GM19468 (cell line): ENCODE measurements around the gene DCAF17.
"Not testable (repeated sequence)": the region's sequence is repeated elsewhere in the genome, so short reads cannot be mapped to it uniquely, and the experiment has no call there.

Experiments used
- ATAC-seq: cut with Tn5 transposase; IDR thresholded peaks from one replicate; pipeline ENCODE4 v1.9.1; 2021; ENCODE audit warnings: mild to moderate bottlenecking, moderate library complexity, moderate number of reproducible peaks; ENCODE audit not compliant: unreplicated experiment; ENCODE audit errors: extremely low read depth

Gene DCAF17

DNA sequence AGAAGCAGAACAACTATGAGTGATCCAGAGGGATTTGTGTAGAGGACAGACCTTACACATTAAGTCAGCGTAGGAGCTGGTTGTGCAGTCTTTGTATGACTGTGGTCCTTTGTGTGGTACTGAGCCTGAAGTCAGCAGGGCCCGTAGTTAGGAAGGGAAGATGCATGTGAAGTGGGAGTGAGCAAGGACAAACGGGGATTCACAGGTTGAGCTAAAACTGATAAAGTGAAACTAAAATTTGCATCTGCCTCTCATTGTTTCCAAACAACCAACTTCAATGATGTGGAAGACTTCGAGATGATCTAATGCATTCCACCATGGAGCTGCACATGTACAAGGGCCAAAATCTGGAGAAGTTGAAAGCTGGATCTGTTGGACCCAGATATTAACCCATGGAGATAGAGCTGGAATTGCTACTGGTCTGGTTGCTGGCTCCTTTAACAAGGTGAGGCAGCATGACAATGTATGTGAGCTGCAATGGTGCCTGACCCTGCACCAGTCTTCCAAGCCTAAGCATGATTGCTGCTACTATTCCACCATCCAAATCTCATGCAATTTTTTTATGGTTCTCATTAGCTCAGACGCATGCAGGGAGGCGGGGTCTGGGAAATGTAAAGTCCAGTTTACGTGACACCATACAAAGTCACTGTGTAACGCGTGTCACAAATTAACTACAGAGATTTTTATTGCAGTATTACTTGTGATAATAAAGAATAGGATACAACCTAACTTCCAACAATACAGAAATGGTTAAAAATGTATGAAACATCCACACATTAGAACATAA, 76.1 kb downstream of the DCAF17 start:
- no peak for ATAC-seq

- ATAC-seq: no peak
Measured at GRCh38 chr2:171512014-171512413, 78.0 kb downstream of the DCAF17 start.

DNA sequence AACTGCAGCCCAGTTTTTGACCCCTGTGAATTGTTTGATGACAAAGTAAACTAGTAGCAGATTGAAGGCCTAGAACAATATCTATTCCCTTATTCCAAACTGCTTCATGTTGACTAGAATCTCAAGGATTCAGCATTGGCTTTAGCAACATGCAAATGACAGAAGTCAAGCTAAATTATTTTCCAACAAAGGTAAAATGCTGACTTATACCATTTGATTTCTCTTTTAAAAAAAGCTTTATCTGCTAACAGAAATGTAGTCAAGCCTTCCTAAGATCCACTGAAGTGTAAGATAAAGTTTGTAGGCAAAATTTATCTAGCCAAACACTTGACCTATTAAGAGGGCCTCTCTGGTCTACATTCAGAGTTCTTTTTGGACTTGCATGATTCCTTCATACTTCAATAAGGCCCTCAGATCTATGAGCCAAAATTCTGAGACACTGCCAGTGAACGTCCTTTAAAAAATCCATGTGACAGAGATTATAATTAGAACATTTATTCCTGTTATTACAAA, 78.7 kb downstream of the DCAF17 start:
- ATAC-seq: no peak

DNA sequence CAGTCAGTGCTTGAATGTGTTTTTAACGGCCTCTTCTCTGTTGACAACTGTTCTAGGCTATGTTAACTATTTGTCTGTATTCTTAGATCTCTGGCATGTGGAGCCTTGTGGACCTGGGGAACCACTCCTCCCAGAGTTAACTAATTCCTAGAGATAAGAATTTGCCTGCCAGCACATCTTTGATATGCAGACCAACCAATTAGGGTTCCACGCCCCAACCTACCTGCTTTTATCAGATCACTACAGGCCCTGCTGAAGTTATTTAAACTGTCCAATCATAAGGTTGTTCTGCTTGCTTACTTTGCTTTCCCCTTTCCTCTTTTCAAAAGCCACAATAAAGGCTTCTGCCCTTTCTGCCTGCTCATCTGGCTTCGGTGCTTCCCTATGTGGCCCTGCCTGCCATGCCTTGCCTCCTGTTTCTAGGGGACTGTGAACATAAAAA, 79.7 kb downstream of the DCAF17 start:
- peak; percentile 33 for ATAC-seq

DNA sequence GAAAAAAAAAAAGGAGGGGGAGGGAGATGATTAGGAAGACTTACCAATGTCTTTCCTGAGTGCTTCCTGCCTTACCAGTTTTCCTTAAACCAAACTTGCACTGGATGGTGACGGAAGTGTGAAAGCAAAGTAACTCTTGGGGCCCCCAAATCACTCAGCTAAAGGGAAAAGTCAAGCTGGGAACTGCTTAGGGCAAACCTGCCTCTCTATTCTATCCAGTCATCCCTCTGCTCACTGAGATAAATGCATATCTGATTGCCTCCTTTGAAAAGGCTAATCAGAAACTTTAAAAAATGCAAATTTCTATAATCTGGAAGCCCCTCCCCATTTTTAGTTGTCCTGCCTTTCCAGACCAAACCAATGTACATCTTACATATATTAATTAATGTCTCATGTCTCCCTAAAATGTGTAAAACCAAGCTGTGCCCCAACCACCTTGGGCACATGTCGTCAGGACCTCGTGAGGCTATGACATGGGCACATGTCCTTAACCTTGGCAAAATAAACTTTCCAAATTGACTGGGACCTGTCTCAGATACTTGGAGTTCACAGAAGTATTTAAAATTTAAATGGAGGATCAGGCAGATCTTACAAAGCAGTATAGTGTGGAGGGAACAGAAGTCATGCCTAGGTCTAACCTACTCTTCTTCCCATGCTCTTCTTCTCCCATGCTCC, 81.0 kb downstream of the DCAF17 start:
- no peak for ATAC-seq

GRCh38 chr2:171515672-171516298, 81.8 kb downstream of the DCAF17 start:
- no peak for ATAC-seq

- no peak for ATAC-seq
Measured at GRCh38 chr2:171516793-171517192, 82.8 kb downstream of the DCAF17 start.

DNA sequence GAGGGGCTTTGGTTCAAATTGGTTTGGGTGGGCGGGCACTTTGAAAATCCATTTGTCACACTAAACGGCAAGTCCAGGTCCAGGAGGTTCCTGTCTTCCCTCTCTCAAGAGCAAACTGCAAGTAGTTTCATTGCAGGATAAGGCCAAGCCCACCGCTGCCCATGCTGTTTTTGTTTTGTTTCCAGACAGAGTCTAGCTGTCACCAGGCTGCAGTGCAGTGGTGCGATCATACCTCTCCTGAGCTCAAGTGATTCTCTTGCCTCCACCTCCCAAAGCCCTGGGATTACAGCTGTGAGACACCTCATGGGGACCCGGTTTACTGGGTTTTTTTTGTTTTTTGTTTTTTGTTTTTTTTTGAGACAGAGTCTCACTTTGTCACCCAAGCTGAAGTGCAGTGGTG, 86.4 kb downstream of the DCAF17 start:
- no peak for ATAC-seq

GRCh38 chr2:171521361-171522051, 87.5 kb downstream of the DCAF17 start:
- ATAC-seq: no peak

GRCh38 chr2:171522052-171522787, 88.2 kb downstream of the DCAF17 start, which contains the start of gene CYBRD1:
Gene CYBRD1, plus strand, starts transcription at chr2:171522474. Its CDS starts 72 bp downstream, at chr2:171522546.
- ATAC-seq: no peak

DNA sequence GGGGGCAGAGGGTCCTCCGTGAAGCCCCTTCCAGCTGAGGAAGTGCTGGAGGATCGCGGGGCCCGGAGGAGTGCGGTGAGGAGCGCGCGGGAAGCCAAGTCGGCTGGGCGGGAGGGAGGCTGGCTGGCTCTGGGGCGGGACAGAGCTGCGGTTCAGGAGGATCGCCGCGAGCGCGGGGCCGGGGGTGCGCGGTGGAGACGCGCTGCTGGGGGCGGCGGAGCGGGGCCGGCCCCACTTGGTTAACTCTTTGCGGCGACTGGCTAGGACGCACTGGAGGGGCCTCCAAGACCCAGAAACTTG, 88.7 kb downstream of the DCAF17 start:
- ATAC-seq: no peak

GRCh38 chr2:171523088-171524017, 89.3 kb downstream of the DCAF17 start:
- peak; percentile 19 for ATAC-seq

DNA sequence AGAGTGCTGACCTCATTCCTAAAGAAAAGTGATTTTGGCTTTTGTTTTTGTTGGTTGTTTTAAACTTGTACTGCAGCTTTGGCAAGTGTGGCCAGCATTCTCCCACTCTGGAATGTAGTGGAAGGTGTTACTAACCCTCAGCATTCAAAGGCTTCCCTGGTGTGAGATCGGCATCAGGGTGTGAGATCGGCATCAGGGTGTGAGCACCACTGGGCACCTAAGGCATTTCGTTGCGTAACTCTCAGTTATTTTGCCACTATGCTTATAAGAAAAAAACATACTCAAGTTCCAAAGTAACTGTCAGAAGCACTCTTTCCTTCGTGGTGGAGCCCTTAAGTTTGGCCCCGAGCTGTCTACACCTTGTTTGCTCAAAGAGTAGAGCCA, 90.0 kb downstream of the DCAF17 start:
- ATAC-seq: no peak

- ATAC-seq: no peak
Measured at GRCh38 chr2:171529914-171530313, 95.9 kb downstream of the DCAF17 start.

GRCh38 chr2:171530378-171530777, 96.4 kb downstream of the DCAF17 start:
- no peak for ATAC-seq

DNA sequence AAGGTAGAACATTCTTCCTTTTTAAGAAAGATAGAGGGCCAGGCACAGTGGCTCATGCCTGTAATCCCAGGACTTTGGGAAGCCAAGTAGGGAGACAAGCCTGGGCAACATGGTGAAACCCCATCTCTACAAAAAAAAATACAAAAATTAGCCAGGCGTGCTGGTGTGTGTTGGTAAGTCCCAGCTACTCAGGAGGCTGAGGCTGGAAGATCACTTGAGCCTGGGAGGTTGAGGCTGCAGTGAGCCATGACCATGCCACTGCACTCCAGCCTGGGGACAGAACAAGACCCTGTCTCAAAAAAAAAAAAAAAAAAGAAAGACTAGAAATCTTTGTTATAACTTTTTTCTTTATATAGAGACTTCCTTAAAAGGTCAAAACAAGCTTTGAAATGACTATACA, 96.8 kb downstream of the DCAF17 start:
- ATAC-seq: not testable (repeated sequence)

DNA sequence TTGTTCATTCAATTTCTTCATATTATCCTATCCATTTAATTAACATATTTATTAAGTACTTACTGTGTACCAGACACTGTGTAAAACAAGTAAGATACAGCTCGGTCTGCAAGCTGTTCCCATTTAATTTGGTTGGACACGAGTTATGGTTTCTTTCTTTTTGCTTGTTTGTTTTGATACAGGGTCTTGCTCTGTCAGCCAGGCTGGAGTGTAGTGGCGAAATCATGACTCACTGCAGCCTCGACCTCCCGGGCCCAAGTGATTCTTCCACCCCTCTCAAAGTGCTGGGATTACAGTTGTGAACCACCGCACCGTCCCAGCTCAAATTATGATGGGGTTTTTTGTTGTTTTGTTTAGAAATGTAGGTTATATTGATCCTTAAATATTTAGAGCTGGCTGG, 97.3 kb downstream of the DCAF17 start:
- no peak for ATAC-seq

DNA sequence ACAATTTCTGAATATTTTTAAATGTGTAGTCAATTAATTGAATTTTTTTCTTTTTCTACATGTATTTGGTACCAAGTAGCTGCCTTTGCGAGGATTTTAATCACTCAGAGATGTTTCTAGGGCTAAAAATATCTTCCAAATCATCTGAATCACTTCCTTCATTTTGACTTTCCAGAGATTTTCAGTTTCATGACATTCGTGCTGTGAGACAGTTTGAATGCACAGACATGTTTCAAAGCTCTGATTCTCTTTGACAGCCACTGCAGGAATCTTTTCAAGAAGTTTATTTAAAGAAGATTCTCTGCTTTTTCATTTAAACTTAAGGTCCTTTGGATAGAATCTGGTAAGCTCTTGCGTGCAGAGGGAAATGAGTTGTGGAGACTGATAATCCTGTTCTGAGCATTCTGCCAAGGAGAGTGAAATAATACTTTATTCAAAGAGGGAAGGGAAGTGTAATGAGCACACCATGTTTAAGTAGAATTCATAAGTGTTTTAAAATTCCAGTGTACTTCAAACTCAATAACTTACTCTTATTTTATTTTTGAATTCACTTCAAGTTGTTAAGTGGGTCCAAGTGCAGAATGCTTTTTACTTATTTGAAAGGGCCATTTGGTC, 97.9 kb downstream of the DCAF17 start:
- no peak for ATAC-seq
